ENCODE measurements around the gene PCDHGB1.
A peak's percentile ranks its signal among the peaks of the same experiment; 100 is the strongest.
"Not testable (repeated sequence)": the region's sequence is repeated elsewhere in the genome, so short reads cannot be mapped to it uniquely, and the experiment has no call there.

Gene PCDHGB1

DNA sequence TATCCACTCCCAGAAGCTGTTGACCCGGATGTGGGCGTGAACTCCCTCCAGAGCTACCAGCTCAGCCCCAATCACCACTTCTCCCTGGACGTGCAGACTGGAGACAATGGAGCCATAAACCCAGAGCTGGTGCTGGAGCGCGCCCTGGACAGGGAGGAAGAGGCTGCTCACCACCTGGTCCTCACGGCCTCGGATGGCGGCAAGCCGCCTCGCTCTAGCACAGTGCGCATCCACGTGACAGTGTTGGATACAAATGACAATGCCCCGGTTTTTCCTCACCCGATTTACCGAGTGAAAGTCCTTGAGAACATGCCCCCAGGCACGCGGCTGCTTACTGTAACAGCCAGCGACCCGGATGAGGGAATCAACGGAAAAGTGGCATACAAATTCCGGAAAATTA, 43.4 kb downstream of the PCDHGB1 start:
- in situ Hi-C loops (cut with HindIII; ENCODE audit: low sequenced_read_pairs) = no loop called here
- TF ChIP-seq, protein P1, sequence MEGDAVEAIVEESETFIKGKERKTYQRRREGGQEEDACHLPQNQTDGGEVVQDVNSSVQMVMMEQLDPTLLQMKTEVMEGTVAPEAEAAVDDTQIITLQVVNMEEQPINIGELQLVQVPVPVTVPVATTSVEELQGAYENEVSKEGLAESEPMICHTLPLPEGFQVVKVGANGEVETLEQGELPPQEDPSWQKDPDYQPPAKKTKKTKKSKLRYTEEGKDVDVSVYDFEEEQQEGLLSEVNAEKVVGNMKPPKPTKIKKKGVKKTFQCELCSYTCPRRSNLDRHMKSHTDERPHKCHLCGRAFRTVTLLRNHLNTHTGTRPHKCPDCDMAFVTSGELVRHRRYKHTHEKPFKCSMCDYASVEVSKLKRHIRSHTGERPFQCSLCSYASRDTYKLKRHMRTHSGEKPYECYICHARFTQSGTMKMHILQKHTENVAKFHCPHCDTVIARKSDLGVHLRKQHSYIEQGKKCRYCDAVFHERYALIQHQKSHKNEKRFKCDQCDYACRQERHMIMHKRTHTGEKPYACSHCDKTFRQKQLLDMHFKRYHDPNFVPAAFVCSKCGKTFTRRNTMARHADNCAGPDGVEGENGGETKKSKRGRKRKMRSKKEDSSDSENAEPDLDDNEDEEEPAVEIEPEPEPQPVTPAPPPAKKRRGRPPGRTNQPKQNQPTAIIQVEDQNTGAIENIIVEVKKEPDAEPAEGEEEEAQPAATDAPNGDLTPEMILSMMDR (IDR thresholded peaks at IDR 0.05; ENCODE audit: low read depth, low read length, missing control alignments) = no peak
- H3K4me3 ChIP-seq (ENCODE audit: low read depth, low read length) = no peak overlapping the region
- no peak for DNase-seq (ENCODE audit: low read depth)

GRCh38 chr5:141394401-141395187, 44.7 kb downstream of the PCDHGB1 start:
- in situ Hi-C loops (cut with HindIII; ENCODE audit: low sequenced_read_pairs); DNase-seq (ENCODE audit: low read depth); H3K4me3 ChIP-seq (ENCODE audit: low read depth, low read length): not testable (repeated sequence)

DNA sequence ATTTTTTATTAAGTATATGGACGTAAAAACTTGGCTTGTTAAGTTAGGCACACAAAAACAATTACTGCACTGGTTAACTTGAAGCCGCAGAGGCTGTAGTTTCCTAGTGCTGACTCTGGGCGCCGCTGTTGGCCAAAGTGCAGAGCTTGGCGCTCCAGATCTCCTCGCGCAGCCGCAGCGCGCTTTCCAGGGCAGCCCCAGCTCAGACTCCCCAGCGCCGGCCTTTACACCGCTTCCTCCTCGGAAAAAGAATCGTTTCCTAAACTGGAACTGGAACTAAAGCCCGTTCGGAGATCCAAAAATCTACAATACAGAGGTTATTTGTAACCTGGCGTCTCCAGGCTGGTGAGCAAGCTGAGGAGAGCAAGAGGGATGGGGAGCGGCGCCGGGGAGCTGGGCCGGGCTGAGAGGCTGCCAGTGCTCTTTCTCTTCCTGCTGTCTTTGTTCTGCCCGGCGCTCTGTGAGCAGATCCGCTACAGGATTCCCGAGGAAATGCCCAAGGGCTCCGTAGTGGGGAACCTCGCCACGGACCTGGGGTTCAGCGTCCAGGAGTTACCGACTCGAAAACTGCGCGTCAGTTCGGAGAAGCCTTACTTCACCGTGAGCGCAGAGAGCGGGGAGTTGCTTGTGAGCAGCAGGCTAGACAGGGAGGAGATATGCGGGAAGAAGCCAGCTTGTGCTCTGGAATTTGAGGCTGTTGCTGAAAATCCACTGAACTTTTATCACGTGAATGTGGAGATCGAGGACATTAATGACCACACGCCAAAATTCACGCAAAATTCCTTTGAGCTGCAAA, 48.1 kb downstream of the PCDHGB1 start, which contains the start of gene PCDHGB5:
TSS of gene PCDHGB5 (plus strand) at position 192 of the 796 bp plus-strand sequence. CDS start at position 373, 181 bp downstream.
- TF ChIP-seq, protein P1 (IDR thresholded peaks at IDR 0.05; ENCODE audit: low read depth, low read length, missing control alignments) = peak; percentile 60
- DNase-seq (ENCODE audit: low read depth); in situ Hi-C loops (cut with HindIII; ENCODE audit: low sequenced_read_pairs): not testable (repeated sequence)
- H3K4me3 ChIP-seq (ENCODE audit: low read depth, low read length) = peak within 1 kb of the TSS; percentile 25

GRCh38 chr5:141398608-141399007, 48.7 kb downstream of the PCDHGB1 start:
- TF ChIP-seq, protein P1 (IDR thresholded peaks at IDR 0.05; ENCODE audit: low read depth, low read length, missing control alignments) = no peak
- in situ Hi-C loops (cut with HindIII; ENCODE audit: low sequenced_read_pairs) = no loop called here
- no peak for DNase-seq (ENCODE audit: low read depth)
- H3K4me3 ChIP-seq (ENCODE audit: low read depth, low read length) = no peak overlapping the region

DNA sequence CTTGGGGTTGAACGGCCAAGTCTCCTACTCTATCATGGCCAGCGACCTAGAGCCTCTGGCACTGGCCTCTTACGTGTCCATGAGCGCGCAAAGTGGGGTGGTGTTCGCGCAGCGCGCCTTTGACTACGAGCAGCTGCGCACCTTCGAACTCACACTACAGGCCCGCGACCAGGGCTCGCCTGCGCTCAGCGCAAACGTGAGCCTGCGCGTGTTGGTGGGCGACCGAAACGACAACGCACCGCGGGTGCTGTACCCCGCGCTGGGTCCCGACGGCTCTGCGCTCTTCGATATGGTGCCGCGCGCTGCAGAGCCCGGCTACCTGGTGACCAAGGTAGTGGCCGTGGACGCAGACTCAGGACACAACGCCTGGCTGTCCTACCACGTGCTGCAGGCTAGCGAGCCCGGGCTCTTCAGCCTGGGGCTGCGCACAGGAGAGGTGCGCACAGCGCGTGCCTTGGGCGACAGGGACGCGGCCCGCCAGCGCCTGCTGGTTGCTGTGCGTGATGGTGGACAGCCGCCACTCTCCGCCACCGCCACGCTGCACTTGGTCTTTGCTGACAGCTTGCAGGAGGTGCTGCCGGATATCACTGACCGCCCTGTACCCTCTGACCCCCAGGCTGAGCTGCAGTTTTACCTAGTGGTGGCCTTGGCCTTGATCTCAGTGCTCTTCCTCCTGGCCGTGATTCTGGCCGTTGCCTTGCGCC, 49.8 kb downstream of the PCDHGB1 start:
- no peak for DNase-seq (ENCODE audit: low read depth)
- TF ChIP-seq, protein P1 (IDR thresholded peaks at IDR 0.05; ENCODE audit: low read depth, low read length, missing control alignments) = no peak
- no peak overlapping the region for H3K4me3 ChIP-seq (ENCODE audit: low read depth, low read length)
- in situ Hi-C loops (cut with HindIII; ENCODE audit: low sequenced_read_pairs) = no loop called here
